ENCODE data around the gene BAZ1A. TPM values are rescaled to one million over a fixed set of nuclear protein-coding genes. Genes with fewer than 3 reads are reported as not detected.

Gene BAZ1A
- total RNA-seq, 1 experiment from 2014 or later: 27.2 TPM

- intact Hi-C loops (cut with micrococcal nuclease; ENCODE audit: unreplicated experiment): no loop called here
- Histone ChIP-seq H3K27me3 (ENCODE audit: control insufficient read depth, insufficient read depth, low read length) (no peaks in the 10 kb centered on the region), H3K36me3 (ENCODE audit: control insufficient read depth, insufficient read depth, low read length) (peaks cover 14% of the 10 kb centered on the region), H3K4me1 (ENCODE audit: control insufficient read depth, insufficient read depth, low read length) (peaks cover 35% of the 10 kb centered on the region), H3K9me3 (ENCODE audit: control insufficient read depth, insufficient read depth, low read depth, low read length) (no peaks in the 10 kb centered on the region), H3K27ac (ENCODE audit: low read length) (peak overlapping the region; percentile 85), H3K4me3 (ENCODE audit: low read depth in 2 of 2, low read length in 2 of 2) (peak overlapping the region; percentile 66 to 80)
- DNase-seq (ENCODE audit: low read depth, low spot score): no peak
- in situ Hi-C loops (cut with HindIII; ENCODE audit: low pct_unique_long_range_greater_than_20kb, low sequenced_read_pairs): no loop called here
- ChIA-PET CTCF (interaction anchor here (0.6 kb wide), 1 partner anchor 34 kb away, joined by 8 read pairs; no protein-coding TSS in a partner anchor), POLR2A (no interaction called here)
- TF ChIP-seq TCF7L2 (IDR thresholded peaks at IDR 0.05; ENCODE audit: low read depth, low read length): peak; percentile 34; the same call in 1 of the 2 replicates
- TF ChIP-seq CTCF (IDR thresholded peaks at IDR 0.05): no peak
- ATAC-seq: no peak
- BruUV-seq (replicated peaks): no TSS peak
These were observed 159.9 kb downstream of the BAZ1A start for GRCh38 chr14:34715127-34715863.

- DNase-seq (ENCODE audit: low read depth, low spot score): no peak
- intact Hi-C loops (cut with micrococcal nuclease; ENCODE audit: unreplicated experiment) (no loop called here), in situ Hi-C loops (cut with HindIII; ENCODE audit: low pct_unique_long_range_greater_than_20kb, low sequenced_read_pairs) (no loop called here)
- peaks cover 14% of the 10 kb centered on the region for H3K36me3 ChIP-seq (ENCODE audit: control insufficient read depth, insufficient read depth, low read length)
- CTCF ChIA-PET: no interaction called here
- H3K27ac ChIP-seq (ENCODE audit: low read length): peak within 1 kb of the TSS; percentile 97
- POLR2A ChIA-PET: interaction anchor here (0.7 kb wide), 1 partner anchor 598 kb away, joined by 5 read pairs; no protein-coding TSS in a partner anchor
- H3K4me3 ChIP-seq (ENCODE audit: low read depth in 2 of 2, low read length in 2 of 2): peak within 1 kb of the TSS; percentile 80 to 93
- no TSS peak for BruUV-seq (replicated peaks)
- ATAC-seq: peak; percentile 98
- H3K9me3 ChIP-seq (ENCODE audit: control insufficient read depth, insufficient read depth, low read depth, low read length): no peaks in the 10 kb centered on the region
- peaks cover 38% of the 10 kb centered on the region for H3K4me1 ChIP-seq (ENCODE audit: control insufficient read depth, insufficient read depth, low read length)
- TF ChIP-seq, protein P1, sequence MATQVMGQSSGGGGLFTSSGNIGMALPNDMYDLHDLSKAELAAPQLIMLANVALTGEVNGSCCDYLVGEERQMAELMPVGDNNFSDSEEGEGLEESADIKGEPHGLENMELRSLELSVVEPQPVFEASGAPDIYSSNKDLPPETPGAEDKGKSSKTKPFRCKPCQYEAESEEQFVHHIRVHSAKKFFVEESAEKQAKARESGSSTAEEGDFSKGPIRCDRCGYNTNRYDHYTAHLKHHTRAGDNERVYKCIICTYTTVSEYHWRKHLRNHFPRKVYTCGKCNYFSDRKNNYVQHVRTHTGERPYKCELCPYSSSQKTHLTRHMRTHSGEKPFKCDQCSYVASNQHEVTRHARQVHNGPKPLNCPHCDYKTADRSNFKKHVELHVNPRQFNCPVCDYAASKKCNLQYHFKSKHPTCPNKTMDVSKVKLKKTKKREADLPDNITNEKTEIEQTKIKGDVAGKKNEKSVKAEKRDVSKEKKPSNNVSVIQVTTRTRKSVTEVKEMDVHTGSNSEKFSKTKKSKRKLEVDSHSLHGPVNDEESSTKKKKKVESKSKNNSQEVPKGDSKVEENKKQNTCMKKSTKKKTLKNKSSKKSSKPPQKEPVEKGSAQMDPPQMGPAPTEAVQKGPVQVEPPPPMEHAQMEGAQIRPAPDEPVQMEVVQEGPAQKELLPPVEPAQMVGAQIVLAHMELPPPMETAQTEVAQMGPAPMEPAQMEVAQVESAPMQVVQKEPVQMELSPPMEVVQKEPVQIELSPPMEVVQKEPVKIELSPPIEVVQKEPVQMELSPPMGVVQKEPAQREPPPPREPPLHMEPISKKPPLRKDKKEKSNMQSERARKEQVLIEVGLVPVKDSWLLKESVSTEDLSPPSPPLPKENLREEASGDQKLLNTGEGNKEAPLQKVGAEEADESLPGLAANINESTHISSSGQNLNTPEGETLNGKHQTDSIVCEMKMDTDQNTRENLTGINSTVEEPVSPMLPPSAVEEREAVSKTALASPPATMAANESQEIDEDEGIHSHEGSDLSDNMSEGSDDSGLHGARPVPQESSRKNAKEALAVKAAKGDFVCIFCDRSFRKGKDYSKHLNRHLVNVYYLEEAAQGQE (IDR thresholded peaks at IDR 0.05; ENCODE audit: insufficient read depth in 1 of 2, low read depth in 2 of 2, low read length in 1 of 2): no peak
- TF ChIP-seq POLR2AphosphoS5 (IDR thresholded peaks at IDR 0.05; ENCODE audit: low read depth, low read length) (peak; percentile 72), TCF7L2 (IDR thresholded peaks at IDR 0.05; ENCODE audit: low read depth, low read length) (no peak)
- H3K27me3 ChIP-seq (ENCODE audit: control insufficient read depth, insufficient read depth, low read length): no peaks in the 10 kb centered on the region
These were observed 160.6 kb downstream of the BAZ1A start, which contains the start of gene CFL2 for GRCh38 chr14:34714320-34715126. Gene CFL2 (minus strand): TSS chr14:34714593. CDS start chr14:34714540, 53 bp downstream.

All from Panc1 (cell line).